ENCODE results near the gene NHP2.
A peak's percentile ranks its signal among the peaks of the same experiment; 100 is the strongest.

Gene NHP2

GRCh38 chr5:178163772-178164735 lies 10.4 kb upstream of the NHP2 start:
- Histone ChIP-seq H3K4me2 (ENCODE audit: low read length) (peak overlapping the region; percentile 92), H3K9me3 (ENCODE audit: insufficient read depth, low read length) (no peaks in the 10 kb centered on the region), H3K27me3 (ENCODE audit: low read depth, low read length) (peaks cover 7% of the 10 kb centered on the region; the same call in 1 of the 2 replicates), H3K79me2 (ENCODE audit: low read length) (no peaks in the 10 kb centered on the region), H3K4me3 (ENCODE audit: low read length) (peak overlapping the region; percentile 78), H2AFZ (ENCODE audit: low read depth, low read length) (peak overlapping the region; percentile 97), H3K4me1 (ENCODE audit: low read length) (peaks cover 19% of the 10 kb centered on the region), H4K20me1 (ENCODE audit: insufficient read depth, low read length) (no peaks in the 10 kb centered on the region), H3K36me3 (replicated peaks; ENCODE audit: low read depth, low read length) (no peaks in the 10 kb centered on the region), H3K27ac (ENCODE audit: low read length) (no peak overlapping the region), H3K9ac (ENCODE audit: low read length) (peak overlapping the region; percentile 59)
- TF ChIP-seq EZH2phosphoT487 (IDR thresholded peaks at IDR 0.05; ENCODE audit: low read depth) (no peak), CTCF (IDR thresholded peaks at IDR 0.05; ENCODE audit: low read depth, low read length) (peak; percentile 90)

GRCh38 chr5:178162481-178162880 lies 8.8 kb upstream of the NHP2 start:
- Histone ChIP-seq H3K79me2 (ENCODE audit: low read length) (no peaks in the 10 kb centered on the region), H3K4me2 (ENCODE audit: low read length) (no peak overlapping the region), H3K27ac (ENCODE audit: low read length) (no peak overlapping the region), H2AFZ (ENCODE audit: low read depth, low read length) (no peak overlapping the region), H3K9me3 (ENCODE audit: insufficient read depth, low read length) (no peaks in the 10 kb centered on the region), H3K4me1 (ENCODE audit: low read length) (peaks cover 16% of the 10 kb centered on the region), H3K9ac (ENCODE audit: low read length) (no peak overlapping the region), H3K36me3 (replicated peaks; ENCODE audit: low read depth, low read length) (no peaks in the 10 kb centered on the region), H3K27me3 (ENCODE audit: low read depth, low read length) (peaks cover 7% of the 10 kb centered on the region; the same call in 1 of the 2 replicates), H3K4me3 (ENCODE audit: low read length) (no peak overlapping the region), H4K20me1 (ENCODE audit: insufficient read depth, low read length) (no peaks in the 10 kb centered on the region)
- TF ChIP-seq CTCF (IDR thresholded peaks at IDR 0.05; ENCODE audit: low read depth, low read length): no peak
- TF ChIP-seq EZH2phosphoT487 (IDR thresholded peaks at IDR 0.05; ENCODE audit: low read depth): no peak

- H3K27me3 ChIP-seq (ENCODE audit: low read depth, low read length): peaks cover 7% of the 10 kb centered on the region; the same call in 1 of the 2 replicates
- no peak overlapping the region for H3K9ac ChIP-seq (ENCODE audit: low read length)
- no peaks in the 10 kb centered on the region for H3K79me2 ChIP-seq (ENCODE audit: low read length)
- no peaks in the 10 kb centered on the region for H3K9me3 ChIP-seq (ENCODE audit: insufficient read depth, low read length)
- H2AFZ ChIP-seq (ENCODE audit: low read depth, low read length): no peak overlapping the region
- no peak for TF ChIP-seq CTCF (IDR thresholded peaks at IDR 0.05; ENCODE audit: low read depth, low read length)
- TF ChIP-seq EZH2phosphoT487 (IDR thresholded peaks at IDR 0.05; ENCODE audit: low read depth): no peak
- no peak overlapping the region for H3K4me3 ChIP-seq (ENCODE audit: low read length)
- H3K4me1 ChIP-seq (ENCODE audit: low read length): peaks cover 16% of the 10 kb centered on the region
- H3K4me2 ChIP-seq (ENCODE audit: low read length): no peak overlapping the region
- no peaks in the 10 kb centered on the region for H4K20me1 ChIP-seq (ENCODE audit: insufficient read depth, low read length)
- no peak overlapping the region for H3K27ac ChIP-seq (ENCODE audit: low read length)
- H3K36me3 ChIP-seq (replicated peaks; ENCODE audit: low read depth, low read length): no peaks in the 10 kb centered on the region
These were observed 6.5 kb upstream of the NHP2 start for GRCh38 chr5:178160176-178160575.

- Histone ChIP-seq H4K20me1 (ENCODE audit: insufficient read depth, low read length) (no peaks in the 10 kb centered on the region), H3K9ac (ENCODE audit: low read length) (no peak overlapping the region), H3K36me3 (replicated peaks; ENCODE audit: low read depth, low read length) (peaks cover 22% of the 10 kb centered on the region), H2AFZ (ENCODE audit: low read depth, low read length) (no peak overlapping the region), H3K27ac (ENCODE audit: low read length) (no peak overlapping the region), H3K9me3 (ENCODE audit: insufficient read depth, low read length) (no peaks in the 10 kb centered on the region), H3K4me3 (ENCODE audit: low read length) (no peak overlapping the region), H3K4me2 (ENCODE audit: low read length) (no peak overlapping the region), H3K4me1 (ENCODE audit: low read length) (peaks cover 12% of the 10 kb centered on the region), H3K27me3 (ENCODE audit: low read depth, low read length) (no peaks in the 10 kb centered on the region), H3K79me2 (ENCODE audit: low read length) (peaks cover 24% of the 10 kb centered on the region)
- TF ChIP-seq CTCF (IDR thresholded peaks at IDR 0.05; ENCODE audit: low read depth, low read length): no peak
- TF ChIP-seq EZH2phosphoT487 (IDR thresholded peaks at IDR 0.05; ENCODE audit: low read depth): no peak
These were observed 1.4 kb upstream of the NHP2 start for GRCh38 chr5:178155065-178155464.
